GM04504 (cell line): ENCODE measurements around the gene HAP1.

Experiments used
- DNase-seq: peaks from one replicate; pipeline ENCODE4 v3.0.0-alpha.2; 2012; ENCODE audit warnings: low read depth

Gene HAP1

DNA sequence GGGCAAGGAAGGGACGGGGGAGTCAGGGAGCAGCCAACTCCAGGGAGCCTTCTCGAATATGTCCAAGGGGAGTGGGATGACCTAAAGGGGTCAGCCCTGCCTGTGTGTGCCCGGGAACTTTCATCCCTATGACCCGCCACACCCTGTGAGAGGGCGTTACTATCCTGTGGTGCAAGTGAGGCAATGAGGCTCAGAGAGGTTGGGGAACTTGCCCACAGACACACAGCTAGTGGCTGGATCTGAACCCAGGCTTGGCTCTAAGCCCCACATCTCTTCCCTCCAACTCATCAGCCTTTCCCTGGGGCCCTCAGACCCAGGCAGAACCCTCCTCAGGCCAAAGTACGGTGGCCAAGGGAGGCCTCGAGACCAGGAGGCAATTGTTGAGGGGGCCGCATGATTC is 28.9 kb upstream of the HAP1 start:
- DNase-seq: no peak

GRCh38 chr17:41762841-41763240 is 28.4 kb upstream of the HAP1 start:
- DNase-seq: no peak

DNA sequence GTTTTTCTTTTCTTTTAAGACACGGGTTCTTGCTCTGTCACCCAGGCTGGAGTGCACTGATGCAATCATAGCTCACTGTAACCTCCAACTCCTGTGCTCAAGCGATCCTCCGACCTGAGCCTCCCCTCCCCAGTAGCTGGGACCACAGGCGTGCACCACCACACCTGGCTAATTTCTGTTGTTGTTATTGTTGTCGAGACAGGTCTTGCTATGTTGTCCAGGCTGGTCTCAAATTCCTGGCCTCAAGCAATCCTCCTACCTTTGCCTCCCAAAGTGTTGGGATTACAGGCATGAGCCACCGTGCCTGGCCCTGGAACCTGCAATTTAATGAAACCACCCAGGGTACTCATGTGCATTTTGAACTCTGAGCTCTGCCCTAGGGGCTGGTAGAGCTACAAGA is 27.9 kb upstream of the HAP1 start:
- DNase-seq: no peak

DNA sequence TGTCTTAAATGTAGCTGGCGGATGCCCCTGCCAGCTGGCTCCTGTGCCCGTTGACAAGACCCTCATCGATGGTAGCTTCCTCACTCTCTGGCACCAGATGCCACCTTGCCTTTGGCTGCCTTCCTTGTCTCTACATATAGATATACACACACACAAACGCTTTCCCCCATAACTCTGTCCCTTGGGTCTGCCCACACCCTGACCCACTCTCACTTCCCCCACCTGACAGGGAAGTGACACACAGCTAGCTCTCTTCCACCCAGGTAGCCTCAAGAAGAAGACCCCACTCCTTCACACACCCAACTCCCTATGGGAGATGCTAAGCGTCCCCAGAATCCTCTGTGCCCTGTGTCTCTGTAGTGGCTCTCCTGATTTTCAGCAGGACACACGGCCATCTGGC is 26.4 kb upstream of the HAP1 start:
- no peak for DNase-seq

DNA sequence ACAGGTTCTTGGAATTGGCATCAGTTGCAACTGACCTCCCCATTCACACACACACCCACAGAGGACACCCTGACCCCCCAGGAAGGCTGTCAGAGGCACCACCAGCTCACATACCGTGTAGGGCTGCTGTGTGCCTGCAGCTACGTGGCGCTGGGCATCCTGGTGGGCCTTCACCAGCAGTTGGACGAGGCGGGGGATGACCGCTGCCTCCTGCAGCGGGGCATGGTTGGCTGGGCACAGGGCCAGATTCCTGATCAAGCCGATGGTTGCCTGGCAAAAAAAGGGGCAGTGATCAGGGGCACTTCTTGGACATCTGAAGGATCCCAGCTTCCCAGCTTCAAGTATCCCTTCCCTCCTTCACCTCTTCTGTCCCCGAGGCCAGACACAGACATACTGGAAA is 24.2 kb upstream of the HAP1 start:
- DNase-seq: no peak

DNA sequence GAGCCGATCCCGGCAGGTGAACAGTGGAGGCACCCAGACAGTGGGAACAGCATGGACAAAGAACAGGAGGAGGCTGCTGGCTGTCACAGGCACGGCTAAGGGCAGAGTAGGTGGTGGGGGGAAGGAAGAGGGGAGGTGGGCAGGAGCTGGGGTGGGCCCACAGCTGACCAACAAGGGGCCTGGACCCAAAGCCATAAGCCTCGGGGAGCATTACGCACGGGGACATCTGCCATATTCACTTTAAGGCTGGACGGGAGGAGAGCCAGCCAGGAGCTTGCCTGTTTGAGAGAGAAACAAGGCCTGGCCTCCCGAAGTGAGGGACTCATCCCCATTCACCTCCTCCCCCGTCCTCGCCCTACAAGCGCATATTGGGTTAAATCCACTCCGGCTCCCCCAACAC is 19.6 kb upstream of the HAP1 start:
- DNase-seq: no peak

DNA sequence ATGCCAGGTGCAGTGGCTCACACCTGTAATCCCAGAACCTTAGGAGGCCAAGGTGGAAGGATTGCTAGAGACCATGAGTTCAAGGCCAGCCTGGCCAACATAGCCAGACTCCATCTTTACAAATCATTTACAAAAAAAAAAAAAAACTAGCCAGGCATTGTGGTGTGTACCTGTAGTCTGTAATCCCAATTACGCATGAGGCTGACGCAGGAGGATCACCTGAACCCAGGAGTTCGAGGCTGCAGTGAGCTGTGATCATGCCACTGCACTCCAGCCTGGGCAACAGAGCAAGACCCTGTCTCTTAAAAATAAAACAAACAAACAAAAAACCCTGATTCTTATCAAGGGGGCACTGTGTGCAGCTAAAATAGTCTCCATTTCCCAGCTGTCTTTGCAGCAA is 16.8 kb upstream of the HAP1 start:
- DNase-seq: no peak

DNA sequence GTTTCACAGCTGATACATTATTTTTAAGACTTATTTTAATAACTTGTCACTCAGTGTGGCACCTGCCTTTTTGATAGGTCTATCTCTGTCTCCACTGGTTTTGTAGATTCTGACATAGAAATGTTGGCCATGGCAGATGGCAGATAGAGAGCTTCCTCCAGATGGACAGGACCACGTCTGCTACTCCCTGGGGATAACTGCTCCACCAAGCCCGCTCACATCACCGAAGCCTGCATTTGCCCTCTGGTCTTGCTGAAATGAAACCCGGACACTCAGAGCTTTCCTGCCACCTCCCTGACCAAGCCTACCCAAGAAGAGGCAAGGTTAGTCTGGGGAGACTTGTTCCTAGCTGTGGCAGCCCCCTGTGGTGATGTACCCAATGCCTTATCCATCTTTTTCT is 16.4 kb upstream of the HAP1 start:
- DNase-seq: no peak

GRCh38 chr17:41748275-41748674 is 13.8 kb upstream of the HAP1 start:
- DNase-seq: no peak

- no peak for DNase-seq
Measured at GRCh38 chr17:41741709-41742108, 7.3 kb upstream of the HAP1 start.

DNA sequence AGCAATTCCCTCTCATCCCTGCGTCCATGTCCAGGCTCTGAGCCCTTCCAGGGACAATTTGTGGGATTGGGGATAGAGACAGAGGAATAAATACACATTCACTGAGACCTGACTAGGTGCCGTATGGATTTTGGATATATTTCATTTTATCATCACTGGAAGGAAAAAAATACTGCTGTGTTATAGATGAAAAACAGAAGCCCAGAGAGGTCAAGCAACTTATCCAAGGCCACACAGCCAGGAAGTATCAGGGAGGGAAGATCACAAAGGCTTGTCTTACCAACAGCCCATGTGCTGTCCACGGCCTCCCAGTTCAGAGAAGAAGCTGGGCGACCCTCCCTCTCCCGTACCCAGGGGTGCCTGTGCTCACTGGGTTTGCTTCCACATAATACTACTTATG is 6.1 kb upstream of the HAP1 start:
- DNase-seq: no peak

DNA sequence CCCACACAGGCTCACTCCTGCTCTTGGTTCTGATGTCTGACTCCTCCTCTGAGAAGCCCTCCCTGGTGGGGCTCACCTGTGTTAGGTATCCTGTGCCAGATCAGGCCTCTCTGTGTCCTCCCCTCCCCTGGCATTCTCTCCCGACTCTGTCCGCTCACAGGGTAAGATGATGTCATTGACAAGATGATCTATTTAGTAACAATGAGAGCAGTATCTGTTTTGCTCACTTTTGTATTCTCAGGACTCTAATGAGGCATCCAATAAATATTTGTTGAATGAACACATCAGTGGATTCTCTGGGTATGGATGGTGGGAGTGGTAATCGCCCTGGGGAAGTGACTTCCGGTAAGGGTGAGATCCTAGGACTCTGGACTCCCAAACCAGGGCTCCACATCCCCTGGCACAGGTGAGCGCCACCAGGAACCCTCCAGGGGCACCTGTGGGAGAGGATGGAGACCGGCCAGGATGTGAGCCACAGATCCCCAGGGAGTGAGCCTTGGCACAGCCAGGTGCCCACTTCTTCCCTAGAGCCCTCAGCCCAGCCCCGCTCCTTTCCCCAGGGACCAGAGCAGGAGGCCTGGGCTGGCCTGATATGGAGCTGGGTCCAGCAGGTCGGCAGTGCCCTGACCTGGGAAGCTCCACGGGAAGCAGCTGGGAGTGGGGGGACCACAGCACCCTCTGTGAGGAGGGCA is 5.4 kb upstream of the HAP1 start:
- peak; percentile 29 for DNase-seq

DNA sequence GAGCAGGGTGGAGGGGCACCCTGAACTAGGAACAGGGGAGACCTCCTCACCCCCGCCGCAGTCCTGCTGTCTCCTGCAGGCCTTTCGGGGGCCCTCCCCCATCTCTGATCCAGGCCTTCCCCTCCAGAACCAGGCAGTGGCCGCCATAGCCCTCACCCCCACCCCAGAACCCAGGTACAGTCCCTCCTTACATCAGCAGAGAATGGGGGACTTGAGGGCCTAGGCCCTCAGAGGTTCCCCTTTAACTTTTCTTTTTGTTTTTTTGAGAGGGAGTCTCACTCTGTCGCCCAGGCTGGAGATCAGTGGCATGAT is 4.3 kb upstream of the HAP1 start:
- no peak for DNase-seq

DNA sequence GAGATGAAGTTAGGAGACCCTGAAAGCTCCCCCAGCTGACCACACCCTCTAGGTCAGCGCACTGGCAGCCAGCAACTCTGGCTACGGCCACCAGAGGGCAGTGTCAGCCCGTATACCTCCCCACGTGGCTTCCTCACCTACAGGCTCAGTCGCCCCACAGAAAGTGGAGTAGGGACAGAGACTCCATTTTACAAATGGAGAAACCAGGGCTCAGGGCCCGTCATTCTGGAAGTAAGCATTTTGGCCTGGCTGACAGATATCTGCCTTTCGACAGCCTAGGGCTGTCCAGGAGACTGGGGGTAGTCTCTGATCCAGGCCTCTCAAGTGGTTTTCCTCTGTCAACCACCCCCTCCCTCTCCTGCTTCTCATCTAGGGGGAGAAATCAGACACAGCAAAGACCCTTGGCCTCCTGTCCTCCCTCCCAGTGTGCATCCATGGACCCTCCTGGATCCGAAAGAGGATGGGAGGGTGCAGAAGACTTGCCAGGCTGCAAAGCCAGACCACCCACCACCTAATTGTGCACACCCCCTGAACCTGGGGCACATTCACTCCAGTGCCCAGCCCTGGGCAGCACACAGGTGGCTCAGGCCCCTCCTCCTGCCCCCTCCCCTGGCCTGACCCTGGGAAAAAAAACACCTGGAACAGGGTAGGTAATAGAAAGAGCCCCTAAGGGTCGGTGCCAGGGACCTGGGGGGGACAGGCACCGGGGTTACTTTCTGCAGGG is 3.8 kb upstream of the HAP1 start:
- DNase-seq: peak; percentile 39

DNA sequence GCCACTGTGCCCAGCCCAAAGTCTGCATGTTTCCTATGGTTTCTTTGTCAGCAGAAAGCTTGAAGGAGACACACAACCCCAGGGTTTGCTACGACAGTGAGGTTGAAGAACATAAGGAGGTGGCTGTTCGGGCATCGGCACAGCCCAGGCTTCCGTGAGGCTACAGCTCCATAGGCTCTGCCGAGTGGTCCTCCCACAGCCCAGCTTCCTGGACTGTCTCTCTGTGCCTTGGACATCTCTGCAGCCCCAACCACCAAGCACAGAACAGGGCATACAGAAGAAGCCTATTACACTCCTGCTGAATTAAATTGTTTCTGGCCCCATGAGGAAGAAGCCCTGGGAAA is 3.2 kb upstream of the HAP1 start:
- DNase-seq: no peak

- DNase-seq: no peak
Measured at GRCh38 chr17:41736983-41737679, 2.7 kb upstream of the HAP1 start.

DNA sequence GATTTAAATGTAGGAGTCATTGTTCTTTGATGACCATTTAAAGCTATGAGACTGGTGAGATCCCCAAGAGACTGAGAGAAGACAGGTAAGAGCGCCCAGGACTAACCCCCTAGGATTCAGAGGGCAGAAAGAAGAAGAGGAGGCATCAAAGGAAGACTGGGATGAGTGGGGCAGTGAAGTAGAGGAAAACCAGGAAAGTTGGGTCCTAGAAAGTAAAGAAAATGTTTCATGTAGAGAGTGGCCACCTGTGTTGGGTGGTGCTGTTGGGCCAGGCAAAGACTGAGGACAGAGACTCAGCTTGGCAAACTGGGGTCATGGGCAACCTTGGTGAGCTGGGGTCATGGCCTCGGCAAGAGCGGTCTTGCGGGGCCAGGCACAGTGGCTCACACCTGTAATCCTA is 1.3 kb upstream of the HAP1 start:
- DNase-seq: no peak

GRCh38 chr17:41734949-41735313 is 488 bp upstream of the HAP1 start:
- no peak for DNase-seq

GRCh38 chr17:41733348-41734138 is 900 bp downstream of the HAP1 start:
- DNase-seq: no peak

GRCh38 chr17:41731836-41732235 is 2.6 kb downstream of the HAP1 start:
- DNase-seq: no peak

DNA sequence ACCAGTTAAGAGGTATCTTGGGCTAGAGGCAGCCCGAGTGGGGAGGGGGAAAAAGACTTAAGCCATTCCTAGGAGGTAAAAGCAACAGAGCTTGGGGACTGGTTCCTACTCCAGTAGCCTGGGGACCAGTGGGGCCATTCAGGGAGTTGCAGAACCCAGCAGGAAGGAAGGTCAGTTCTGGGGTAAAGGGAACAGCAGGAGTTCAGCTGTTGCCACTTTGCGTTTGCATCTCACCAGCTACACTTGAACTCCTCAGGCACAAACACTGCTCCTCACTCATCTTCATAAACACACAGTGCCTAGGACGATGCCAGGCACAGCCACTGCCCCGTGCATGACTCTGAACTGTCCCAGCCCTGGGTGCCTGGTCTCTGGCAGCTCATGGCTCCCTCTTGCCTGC is 4.0 kb downstream of the HAP1 start:
- DNase-seq: no peak

GRCh38 chr17:41728056-41728455 is 6.4 kb downstream of the HAP1 start:
- DNase-seq: no peak

DNA sequence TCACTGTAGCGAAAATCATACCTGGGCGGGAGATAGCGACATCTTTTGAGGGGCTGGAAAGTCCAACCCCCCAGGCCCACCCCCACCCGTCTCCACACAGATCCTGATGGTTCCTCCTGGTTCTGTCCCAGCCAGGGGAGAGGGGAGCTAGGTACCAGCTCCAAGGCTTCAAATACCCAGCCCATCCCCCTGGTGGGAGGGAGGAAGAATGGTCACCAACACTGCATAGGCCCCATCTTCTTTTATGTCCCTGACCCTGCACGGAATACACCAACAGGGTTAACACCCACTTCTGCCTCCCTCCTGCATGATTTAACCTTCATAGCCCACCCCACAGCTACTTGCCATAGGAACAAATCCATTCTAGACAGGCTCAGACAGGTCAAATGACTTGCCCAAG is 9.3 kb downstream of the HAP1 start:
- no peak for DNase-seq
